HCT116 (cell line): ENCODE data around the gene EHD3. TPM values are rescaled to one million over a fixed set of nuclear protein-coding genes. Genes with fewer than 3 reads are reported as not detected.

Experiments used
- ATAC-seq: fragments of 200-7000 bp; cut with Tn5 transposase; 2 replicates; pipeline ENCODE4 v1.9.1; 2020; ENCODE audit warnings: mild to moderate bottlenecking, moderate library complexity
- BruUV-seq: library from RNA; stranded (reverse); fragments of 400-500 nt; replicated peaks from 2 replicates; lab custom pipeline; 2021; lab: Mats Ljungman, UMichigan
- CTCF ChIA-PET: fragments of 300-600 bp; sonication (Branson Sonifier 250); formaldehyde crosslinking; loops from one replicate; lab custom pipeline; 2021; ENCODE audit warnings: antibody characterized with exemption; lab: Charles Lee
- POLR2A ChIA-PET: fragments of 300-600, 350-600 bp; sonication (Branson Sonifier 250); formaldehyde crosslinking; loops from one replicate; lab custom pipeline; 2021; ENCODE audit warnings: antibody characterized with exemption; lab: Charles Lee
- RAD21 ChIA-PET, 2 experiments: fragments of 300-600 bp; sonication (Branson Sonifier 250); formaldehyde crosslinking; loops; one replicate each; lab custom pipeline; 2023; ENCODE audit warnings: low total read pairs in 2 of 2; ENCODE audit not compliant: uncharacterized antibody in 2 of 2, unreplicated experiment in 2 of 2, low non-redundant PET in 1 of 2; lab: Charles Lee
- DNase-seq: peaks from one replicate; pipeline ENCODE4 v3.0.0-alpha.2; 2010; ENCODE audit warnings: low read depth, low spot score
- H2AFZ ChIP-seq: fragments of 200-600 bp; shearing (Covaris generic), sonication (generic); 2 replicates; pipeline ENCODE4 v1.6.1; 2017; ENCODE audit warnings: low read depth, mixed run types, mixed read lengths, antibody characterized with exemption, low read length; ENCODE audit not compliant: poor library complexity, severe bottlenecking
- H3K27ac ChIP-seq: 2 replicates; pipeline ENCODE4 v1.5.1; 2012; ENCODE audit warnings: low read depth, low read length
- H3K27me3 ChIP-seq: fragments of 200-600 bp; sonication (generic); 2 replicates; pipeline ENCODE4 v1.6.1; 2016; ENCODE audit warnings: mixed run types, low read length, mixed read lengths; ENCODE audit not compliant: insufficient read depth
- H3K36me3 ChIP-seq, 2 experiments: fragments of 200-500 bp in 1 of 2; fragments of 200-600 bp in 1 of 2; sonication (Bioruptor generic) in 1 of 2; sonication (generic) in 1 of 2; 2 replicates each; pipeline versions ENCODE4 v1.5.1 to v1.6.1; 2014 to 2016; ENCODE audit warnings: low read length in 2 of 2, inconsistent platforms in 1 of 2, mixed read lengths in 1 of 2, mixed run types in 1 of 2; ENCODE audit not compliant: insufficient read depth in 2 of 2, control insufficient read depth in 1 of 2
- H3K4me1 ChIP-seq, 2 experiments: fragments of 200-600 bp in 1 of 2; sonication (generic) in 1 of 2; 2 replicates each; pipeline versions ENCODE4 v1.5.1 to v1.6.1; 2012 to 2017; ENCODE audit warnings: low read length in 2 of 2, inconsistent platforms in 1 of 2, mild to moderate bottlenecking in 1 of 2, mixed read lengths in 1 of 2, mixed run types in 1 of 2, moderate library complexity in 1 of 2; ENCODE audit not compliant: insufficient read depth in 2 of 2, control insufficient read depth in 1 of 2
- H3K4me2 ChIP-seq: fragments of 200-600 bp; sonication (generic); 2 replicates; pipeline ENCODE4 v1.6.1; 2017; ENCODE audit warnings: mixed run types, low read length, mixed read lengths
- H3K4me3 ChIP-seq, 2 experiments: fragments of 200-600 bp in 1 of 2; sonication (generic) in 1 of 2; replicated peaks in 1 of 2; 2 replicates each; pipeline ENCODE4 v1.5.1; 2011 to 2016; ENCODE audit warnings: low read length in 2 of 2, control low read depth in 1 of 2, low read depth in 1 of 2, mild to moderate bottlenecking in 1 of 2, mixed read lengths in 1 of 2, mixed run types in 1 of 2
- H3K79me2 ChIP-seq: fragments of 200-600 bp; sonication (generic); 2 replicates; pipeline ENCODE4 v1.6.1; 2017; ENCODE audit warnings: mild to moderate bottlenecking, mixed run types, low read length, moderate library complexity, mixed read lengths; ENCODE audit not compliant: insufficient read depth
- H3K9ac ChIP-seq: fragments of 200-600 bp; sonication (generic); 2 replicates; pipeline ENCODE4 v1.6.1; 2016; ENCODE audit warnings: low read length, mixed read lengths
- H3K9me2 ChIP-seq: fragments of 200-600 bp; sonication (generic), shearing (Covaris generic); 2 replicates; pipeline ENCODE4 v1.6.1; 2017; ENCODE audit warnings: mixed run types, mild to moderate bottlenecking, moderate library complexity; ENCODE audit not compliant: insufficient read depth
- H3K9me3 ChIP-seq, 2 experiments: fragments of 200-500 bp in 1 of 2; fragments of 200-600 bp in 1 of 2; sonication (Bioruptor generic) in 1 of 2; sonication (generic) in 1 of 2; 2 replicates each; pipeline ENCODE4 v1.6.1; 2014 to 2017; ENCODE audit warnings: low read length in 2 of 2, mixed read lengths in 2 of 2, inconsistent platforms in 1 of 2, low read depth in 1 of 2, mild to moderate bottlenecking in 1 of 2, mixed run types in 1 of 2, moderate library complexity in 1 of 2; ENCODE audit not compliant: control insufficient read depth in 1 of 2, insufficient read depth in 1 of 2
- H4K20me1 ChIP-seq: fragments of 200-600 bp; sonication (generic), shearing (Covaris generic); 2 replicates; pipeline ENCODE4 v1.6.1; 2017; ENCODE audit warnings: mixed run types, mild to moderate bottlenecking, moderate library complexity; ENCODE audit not compliant: insufficient read depth
- CBX3 ChIP-seq: IDR thresholded peaks from 2 replicates; pipeline ENCODE4 v1.6.1; 2012; ENCODE audit warnings: low read depth
- CEBPB ChIP-seq: IDR thresholded peaks from 2 replicates; pipeline ENCODE4 v1.6.1; 2012; ENCODE audit warnings: low read depth
- CTCF ChIP-seq, 3 experiments: fragments of 200-600 bp in 1 of 3; sonication (generic) in 1 of 3; IDR thresholded peaks in 2 of 3; conservative IDR thresholded peaks in 1 of 3; 2 replicates each; pipeline ENCODE4 v1.5.1; 2012 to 2017; ENCODE audit warnings: low read depth in 2 of 3, low read length in 2 of 3, antibody characterized with exemption in 1 of 3, borderline replicate concordance in 1 of 3, control low read depth in 1 of 3, mild to moderate bottlenecking in 1 of 3, mixed read lengths in 1 of 3, mixed run types in 1 of 3, moderate library complexity in 1 of 3; ENCODE audit not compliant: insufficient read depth in 1 of 3
- EGR1 ChIP-seq: IDR thresholded peaks from 2 replicates; pipeline ENCODE4 v1.6.1; 2012; ENCODE audit warnings: low read depth
- EZH2 ChIP-seq: fragments of 200-600 bp; sonication (generic); IDR thresholded peaks from 2 replicates; pipeline ENCODE4 v1.6.1; 2017; ENCODE audit warnings: antibody characterized with exemption, mixed run types
- EZH2phosphoT487 ChIP-seq: fragments of 200-600 bp; IDR thresholded peaks from 2 replicates; pipeline ENCODE4 v1.6.1; 2018; ENCODE audit warnings: antibody characterized with exemption, borderline replicate concordance
- JUND ChIP-seq: IDR thresholded peaks from 2 replicates; pipeline ENCODE4 v1.6.1; 2012
- POLR2A ChIP-seq: IDR thresholded peaks from 2 replicates; pipeline ENCODE4 v1.7.0; 2011; ENCODE audit warnings: borderline replicate concordance; ENCODE audit not compliant: insufficient read depth, insufficient read length; ENCODE audit errors: extremely low read depth
- RAD21 ChIP-seq: IDR thresholded peaks from 2 replicates; pipeline ENCODE4 v1.6.1; 2012; ENCODE audit warnings: low read depth, mild to moderate bottlenecking
- REST ChIP-seq: IDR thresholded peaks from 2 replicates; pipeline ENCODE4 v1.6.1; 2012; ENCODE audit warnings: low read depth
- SIN3A ChIP-seq: IDR thresholded peaks from 2 replicates; pipeline ENCODE4 v1.6.1; 2012; ENCODE audit warnings: low read depth
- SP1 ChIP-seq: IDR thresholded peaks from 2 replicates; pipeline ENCODE4 v1.6.1; 2012; ENCODE audit warnings: low read depth
- SRF ChIP-seq: IDR thresholded peaks from 2 replicates; pipeline ENCODE4 v1.6.1; 2012; ENCODE audit warnings: low read depth
- YY1 ChIP-seq: IDR thresholded peaks from 2 replicates; pipeline ENCODE4 v1.6.1; 2011; ENCODE audit warnings: low read length, low read depth, moderate library complexity, mild to moderate bottlenecking; ENCODE audit not compliant: insufficient replicate concordance; ENCODE audit errors: extremely low read depth
- ZFX ChIP-seq: fragments of 450-650 bp; IDR thresholded peaks from 2 replicates; pipeline ENCODE4 v1.6.1; 2017
- ZNF274 ChIP-seq: fragments of 200-500 bp; sonication (Bioruptor generic); IDR thresholded peaks from 2 replicates; pipeline ENCODE4 v1.6.1; 2014; ENCODE audit warnings: mild to moderate bottlenecking, low read depth, low read length, inconsistent platforms
- intact Hi-C: fragments of 100-400 bp; cut with micrococcal nuclease; formaldehyde crosslinking; loops from 2 replicates; pipeline ENCODE4 v1.10.0; 2022
- total RNA-seq: library from RNA; stranded (reverse); gene quantifications from one replicate; pipeline ENCODE4 v1.2.1, GENCODE V29; 2021; ENCODE audit not compliant: unreplicated experiment

Gene EHD3
- total RNA-seq, 1 experiment from 2014 or later, result not detected

- Histone ChIP-seq H3K4me2 (no peak overlapping the region), H3K27me3 (no peaks in the 10 kb centered on the region), H3K36me3 (no peaks in the 10 kb centered on the region), H3K9ac (no peak overlapping the region), H2AFZ (no peak overlapping the region), H3K27ac (no peak overlapping the region), H3K9me2 (no peaks in the 10 kb centered on the region), H3K79me2 (no peaks in the 10 kb centered on the region), H3K4me3 (no peak overlapping the region), H4K20me1 (no peaks in the 10 kb centered on the region), H3K4me1 (no peaks in the 10 kb centered on the region), H3K9me3 (no peaks in the 10 kb centered on the region)
- BruUV-seq, result no TSS peak
- intact Hi-C loops, result no loop called here
- ChIA-PET CTCF (no interaction called here), POLR2A (no interaction called here), RAD21 (no interaction called here)
- no peak for DNase-seq
- no peak for TF ChIP-seq POLR2A
- no peak for TF ChIP-seq SIN3A
- TF ChIP-seq EZH2, result no peak
- no peak for TF ChIP-seq CBX3
- no peak for TF ChIP-seq SRF
- no peak for ATAC-seq
Observed at GRCh38 chr2:31251018-31251417, 17.1 kb downstream of the EHD3 start.

- POLR2A ChIA-PET, result no interaction called here
- no TSS peak for BruUV-seq
- Histone ChIP-seq H2AFZ (no peak overlapping the region), H3K9me3 (no peaks in the 10 kb centered on the region), H3K36me3 (no peaks in the 10 kb centered on the region), H3K79me2 (no peaks in the 10 kb centered on the region), H3K4me2 (no peak overlapping the region), H4K20me1 (no peaks in the 10 kb centered on the region), H3K4me3 (no peak overlapping the region), H3K9ac (no peak overlapping the region), H3K4me1 (no peaks in the 10 kb centered on the region), H3K9me2 (no peaks in the 10 kb centered on the region), H3K27me3 (no peaks in the 10 kb centered on the region), H3K27ac (no peak overlapping the region)
- no peak for DNase-seq
- RAD21 ChIA-PET, result no interaction called here
- intact Hi-C loops, result no loop called here
- no peak for ATAC-seq
- CTCF ChIA-PET, result no interaction called here
- TF ChIP-seq CTCF (IDR thresholded peaks at IDR 0.05 in 2 of 3, conservative IDR thresholded peaks at IDR 0.05 in 1 of 3; ENCODE audit: borderline replicate concordance in 1 of 3, insufficient read depth in 1 of 3, low read depth in 2 of 3, low read length in 2 of 3) (no peak), ZNF274 (no peak), YY1 (no peak), SIN3A (no peak), EZH2phosphoT487 (no peak), EGR1 (no peak), SRF (no peak), CEBPB (no peak), JUND (no peak), RAD21 (no peak), SP1 (no peak), EZH2 (no peak), ZFX (no peak), REST (no peak), CBX3 (no peak)
Observed at GRCh38 chr2:31251851-31252250, 17.9 kb downstream of the EHD3 start.
